ENCODE data around the gene EIF3F. TPM values are rescaled to one million over a fixed set of nuclear protein-coding genes. Genes with fewer than 3 reads are reported as not detected.

Gene EIF3F
- total RNA-seq, 1 donor = 286 TPM

- Histone ChIP-seq H3K4me3 (ENCODE audit: insufficient read depth, low read length) (no peak overlapping the region), H3K36me3 (ENCODE audit: insufficient read depth, low read length) (peaks cover 75% of the 10 kb centered on the region), H3K79me2 (ENCODE audit: insufficient read depth, low read length) (peaks cover 27% of the 10 kb centered on the region), H3K9me3 (ENCODE audit: low read depth, low read length) (no peaks in the 10 kb centered on the region), H2AFZ (ENCODE audit: low read length) (no peak overlapping the region), H4K20me1 (ENCODE audit: insufficient read depth, low read length) (peaks cover 15% of the 10 kb centered on the region), H3K27ac (ENCODE audit: low read depth, low read length) (no peak overlapping the region), H3K4me1 (ENCODE audit: insufficient read depth, low read length) (peaks cover 1% of the 10 kb centered on the region), H3K27me3 (ENCODE audit: insufficient read depth, low read length) (no peaks in the 10 kb centered on the region), H3K4me2 (ENCODE audit: insufficient read depth, low read length) (no peak overlapping the region)
- DNase-seq (ENCODE audit: insufficient read length, low spot score, missing footprints) = no peak
- TF ChIP-seq CTCF (IDR thresholded peaks at IDR 0.05; ENCODE audit: extremely low read depth, low read depth, low read length) = no peak
Measured at GRCh38 chr11:7994581-7995278, 7.6 kb downstream of the EIF3F start.

GRCh38 chr11:7999795-8000194 lies 12.7 kb downstream of the EIF3F start:
- no peak overlapping the region for H3K4me2 ChIP-seq (ENCODE audit: insufficient read depth, low read length)
- no peak for TF ChIP-seq CTCF (IDR thresholded peaks at IDR 0.05; ENCODE audit: extremely low read depth, low read depth, low read length)
- DNase-seq (ENCODE audit: insufficient read length, low spot score, missing footprints) = no peak

GRCh38 chr11:8000390-8000789 lies 13.3 kb downstream of the EIF3F start:
- Histone ChIP-seq H3K27me3 (ENCODE audit: insufficient read depth, low read length) (no peaks in the 10 kb centered on the region), H4K20me1 (ENCODE audit: insufficient read depth, low read length) (no peaks in the 10 kb centered on the region), H3K79me2 (ENCODE audit: insufficient read depth, low read length) (no peaks in the 10 kb centered on the region), H3K4me3 (ENCODE audit: insufficient read depth, low read length) (no peak overlapping the region), H3K9me3 (ENCODE audit: low read depth, low read length) (no peaks in the 10 kb centered on the region), H3K4me1 (ENCODE audit: insufficient read depth, low read length) (no peaks in the 10 kb centered on the region), H2AFZ (ENCODE audit: low read length) (no peak overlapping the region), H3K27ac (ENCODE audit: low read depth, low read length) (no peak overlapping the region), H3K36me3 (ENCODE audit: insufficient read depth, low read length) (peaks cover 35% of the 10 kb centered on the region), H3K4me2 (ENCODE audit: insufficient read depth, low read length) (no peak overlapping the region)
- no peak for TF ChIP-seq CTCF (IDR thresholded peaks at IDR 0.05; ENCODE audit: extremely low read depth, low read depth, low read length)
- no peak for DNase-seq (ENCODE audit: insufficient read length, low spot score, missing footprints)

More at GRCh38 chr11:7999795-8000194, 12.7 kb downstream of the EIF3F start:
- Histone ChIP-seq H3K27ac (ENCODE audit: low read depth, low read length) (no peak overlapping the region), H3K36me3 (ENCODE audit: insufficient read depth, low read length) (peaks cover 41% of the 10 kb centered on the region), H3K4me1 (ENCODE audit: insufficient read depth, low read length) (no peaks in the 10 kb centered on the region), H3K27me3 (ENCODE audit: insufficient read depth, low read length) (no peaks in the 10 kb centered on the region), H2AFZ (ENCODE audit: low read length) (no peak overlapping the region), H3K4me3 (ENCODE audit: insufficient read depth, low read length) (no peak overlapping the region), H3K79me2 (ENCODE audit: insufficient read depth, low read length) (no peaks in the 10 kb centered on the region), H4K20me1 (ENCODE audit: insufficient read depth, low read length) (no peaks in the 10 kb centered on the region), H3K9me3 (ENCODE audit: low read depth, low read length) (no peaks in the 10 kb centered on the region)

- Histone ChIP-seq H3K27ac (ENCODE audit: low read depth, low read length) (no peak overlapping the region), H3K27me3 (ENCODE audit: insufficient read depth, low read length) (no peaks in the 10 kb centered on the region), H2AFZ (ENCODE audit: low read length) (no peak overlapping the region), H3K9me3 (ENCODE audit: low read depth, low read length) (no peaks in the 10 kb centered on the region), H3K36me3 (ENCODE audit: insufficient read depth, low read length) (peaks cover 13% of the 10 kb centered on the region), H3K4me2 (ENCODE audit: insufficient read depth, low read length) (no peak overlapping the region), H4K20me1 (ENCODE audit: insufficient read depth, low read length) (no peaks in the 10 kb centered on the region), H3K79me2 (ENCODE audit: insufficient read depth, low read length) (no peaks in the 10 kb centered on the region), H3K4me3 (ENCODE audit: insufficient read depth, low read length) (no peak overlapping the region), H3K4me1 (ENCODE audit: insufficient read depth, low read length) (no peaks in the 10 kb centered on the region)
- DNase-seq (ENCODE audit: insufficient read length, low spot score, missing footprints) = no peak
- no peak for TF ChIP-seq CTCF (IDR thresholded peaks at IDR 0.05; ENCODE audit: extremely low read depth, low read depth, low read length)
Measured at GRCh38 chr11:8002676-8003075, 15.5 kb downstream of the EIF3F start.

Measured in osteoblast (primary cell).